ENCODE data around the gene PHAF1.

- TF ChIP-seq CTCF (IDR thresholded peaks at IDR 0.05) (no peak), ZFX (IDR thresholded peaks at IDR 0.05; ENCODE audit: borderline replicate concordance) (no peak)
Observed at GRCh38 chr16:67163164-67163998, 53.6 kb downstream of the PHAF1 start.
